ENCODE measurements around the gene SPNS2.

SPNS2 gene

GRCh38 chr17:4588391-4588790 is 89.7 kb downstream of the SPNS2 start:
- no peak for DNase-seq (ENCODE audit: low read depth in 3 of 3)

Data from stimulated activated CD4-positive, alpha-beta T cell treated with anti-CD3 and anti-CD28 coated beads, TNF-alpha, amount 100 ng/mL, for 24 hours (primary cell).